ENCODE data around the gene C1orf159.

DNA sequence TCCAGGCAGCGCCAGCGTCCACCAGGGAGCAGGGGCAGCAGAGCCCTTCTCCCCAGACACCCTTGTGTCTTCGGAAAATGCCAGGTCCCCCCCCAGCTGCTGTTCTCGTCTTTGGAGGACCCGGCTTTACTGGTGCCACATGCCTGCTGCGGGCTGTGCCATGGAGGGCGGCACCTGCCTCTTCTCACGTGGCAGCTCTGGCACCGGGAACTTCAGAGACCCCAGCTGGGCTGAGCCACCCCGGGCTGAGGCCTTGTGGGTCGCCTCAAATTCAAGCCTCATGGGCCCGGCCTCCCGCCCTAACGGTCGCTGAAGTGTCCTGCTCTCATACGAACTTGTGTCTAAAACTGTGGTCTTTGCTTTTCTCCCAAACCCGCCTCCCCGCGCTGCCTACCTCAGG lies 27.0 kb upstream of the C1orf159 start:
- TF ChIP-seq, protein P1, sequence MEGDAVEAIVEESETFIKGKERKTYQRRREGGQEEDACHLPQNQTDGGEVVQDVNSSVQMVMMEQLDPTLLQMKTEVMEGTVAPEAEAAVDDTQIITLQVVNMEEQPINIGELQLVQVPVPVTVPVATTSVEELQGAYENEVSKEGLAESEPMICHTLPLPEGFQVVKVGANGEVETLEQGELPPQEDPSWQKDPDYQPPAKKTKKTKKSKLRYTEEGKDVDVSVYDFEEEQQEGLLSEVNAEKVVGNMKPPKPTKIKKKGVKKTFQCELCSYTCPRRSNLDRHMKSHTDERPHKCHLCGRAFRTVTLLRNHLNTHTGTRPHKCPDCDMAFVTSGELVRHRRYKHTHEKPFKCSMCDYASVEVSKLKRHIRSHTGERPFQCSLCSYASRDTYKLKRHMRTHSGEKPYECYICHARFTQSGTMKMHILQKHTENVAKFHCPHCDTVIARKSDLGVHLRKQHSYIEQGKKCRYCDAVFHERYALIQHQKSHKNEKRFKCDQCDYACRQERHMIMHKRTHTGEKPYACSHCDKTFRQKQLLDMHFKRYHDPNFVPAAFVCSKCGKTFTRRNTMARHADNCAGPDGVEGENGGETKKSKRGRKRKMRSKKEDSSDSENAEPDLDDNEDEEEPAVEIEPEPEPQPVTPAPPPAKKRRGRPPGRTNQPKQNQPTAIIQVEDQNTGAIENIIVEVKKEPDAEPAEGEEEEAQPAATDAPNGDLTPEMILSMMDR (conservative IDR thresholded peaks at IDR 0.05; ENCODE audit: low read depth in 2 of 2), result no peak
- no peak for TF ChIP-seq EZH2 (IDR thresholded peaks at IDR 0.05; ENCODE audit: low read depth, unreplicated experiment)
- TF ChIP-seq, protein P2, sequence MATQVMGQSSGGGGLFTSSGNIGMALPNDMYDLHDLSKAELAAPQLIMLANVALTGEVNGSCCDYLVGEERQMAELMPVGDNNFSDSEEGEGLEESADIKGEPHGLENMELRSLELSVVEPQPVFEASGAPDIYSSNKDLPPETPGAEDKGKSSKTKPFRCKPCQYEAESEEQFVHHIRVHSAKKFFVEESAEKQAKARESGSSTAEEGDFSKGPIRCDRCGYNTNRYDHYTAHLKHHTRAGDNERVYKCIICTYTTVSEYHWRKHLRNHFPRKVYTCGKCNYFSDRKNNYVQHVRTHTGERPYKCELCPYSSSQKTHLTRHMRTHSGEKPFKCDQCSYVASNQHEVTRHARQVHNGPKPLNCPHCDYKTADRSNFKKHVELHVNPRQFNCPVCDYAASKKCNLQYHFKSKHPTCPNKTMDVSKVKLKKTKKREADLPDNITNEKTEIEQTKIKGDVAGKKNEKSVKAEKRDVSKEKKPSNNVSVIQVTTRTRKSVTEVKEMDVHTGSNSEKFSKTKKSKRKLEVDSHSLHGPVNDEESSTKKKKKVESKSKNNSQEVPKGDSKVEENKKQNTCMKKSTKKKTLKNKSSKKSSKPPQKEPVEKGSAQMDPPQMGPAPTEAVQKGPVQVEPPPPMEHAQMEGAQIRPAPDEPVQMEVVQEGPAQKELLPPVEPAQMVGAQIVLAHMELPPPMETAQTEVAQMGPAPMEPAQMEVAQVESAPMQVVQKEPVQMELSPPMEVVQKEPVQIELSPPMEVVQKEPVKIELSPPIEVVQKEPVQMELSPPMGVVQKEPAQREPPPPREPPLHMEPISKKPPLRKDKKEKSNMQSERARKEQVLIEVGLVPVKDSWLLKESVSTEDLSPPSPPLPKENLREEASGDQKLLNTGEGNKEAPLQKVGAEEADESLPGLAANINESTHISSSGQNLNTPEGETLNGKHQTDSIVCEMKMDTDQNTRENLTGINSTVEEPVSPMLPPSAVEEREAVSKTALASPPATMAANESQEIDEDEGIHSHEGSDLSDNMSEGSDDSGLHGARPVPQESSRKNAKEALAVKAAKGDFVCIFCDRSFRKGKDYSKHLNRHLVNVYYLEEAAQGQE (IDR thresholded peaks at IDR 0.05; ENCODE audit: unreplicated experiment), result no peak
- no peak for TF ChIP-seq CREB1 (CRISPR knock-in tag; IDR thresholded peaks at IDR 0.05; ENCODE audit: low read depth)
- TF ChIP-seq, protein P3, sequence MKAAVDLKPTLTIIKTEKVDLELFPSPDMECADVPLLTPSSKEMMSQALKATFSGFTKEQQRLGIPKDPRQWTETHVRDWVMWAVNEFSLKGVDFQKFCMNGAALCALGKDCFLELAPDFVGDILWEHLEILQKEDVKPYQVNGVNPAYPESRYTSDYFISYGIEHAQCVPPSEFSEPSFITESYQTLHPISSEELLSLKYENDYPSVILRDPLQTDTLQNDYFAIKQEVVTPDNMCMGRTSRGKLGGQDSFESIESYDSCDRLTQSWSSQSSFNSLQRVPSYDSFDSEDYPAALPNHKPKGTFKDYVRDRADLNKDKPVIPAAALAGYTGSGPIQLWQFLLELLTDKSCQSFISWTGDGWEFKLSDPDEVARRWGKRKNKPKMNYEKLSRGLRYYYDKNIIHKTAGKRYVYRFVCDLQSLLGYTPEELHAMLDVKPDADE (IDR thresholded peaks at IDR 0.05), result no peak
